DMS79 (cell line): Measurements from ENCODE around the gene KREMEN1.
"Not testable (repeated sequence)": the region's sequence is repeated elsewhere in the genome, so short reads cannot be mapped to it uniquely, and the experiment has no call there.

ENCODE experiments used
- DNase-seq: peaks from one replicate; lab custom pipeline; 2025; lab: John Stamatoyannopoulos, UW

KREMEN1 gene

DNA sequence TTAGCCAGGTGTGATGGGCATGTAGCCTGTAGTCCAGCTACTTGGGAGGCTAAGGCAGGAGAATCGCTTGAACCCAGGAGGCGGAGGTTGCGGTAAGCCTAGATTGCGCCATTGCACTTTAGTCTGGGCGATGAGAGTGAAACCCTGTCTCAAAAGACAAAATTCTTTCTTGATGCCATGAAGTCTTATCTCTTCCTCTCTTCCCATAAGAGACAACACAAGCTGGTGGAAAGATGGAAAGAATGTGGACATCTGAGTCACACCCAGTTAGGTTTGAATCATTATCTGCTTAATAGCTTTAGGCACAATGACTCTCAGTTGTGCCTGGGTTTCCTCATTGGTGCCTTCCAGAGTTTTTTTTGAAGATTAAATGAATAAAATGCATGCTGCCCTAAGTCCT, 35.3 kb downstream of the KREMEN1 start:
- DNase-seq, result no peak

DNA sequence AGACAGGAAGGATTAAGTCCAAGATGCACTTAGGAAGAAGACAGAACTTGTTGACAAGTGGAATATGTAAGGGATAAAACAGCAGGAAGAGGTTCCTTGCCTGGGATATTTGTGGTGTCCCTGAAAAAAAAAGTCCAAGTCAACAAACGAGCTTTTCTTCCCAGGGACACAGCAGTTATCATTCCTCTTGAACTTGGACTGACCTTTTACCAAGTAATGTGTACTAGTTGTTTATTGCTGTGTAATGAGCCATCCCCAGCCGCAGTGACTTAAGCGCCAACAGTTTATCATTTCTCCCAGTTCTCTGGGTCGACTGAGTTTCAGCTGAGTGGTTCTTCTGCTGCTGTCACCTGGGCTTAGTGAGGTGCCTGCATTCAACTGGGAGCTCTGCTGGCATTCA, 37.0 kb downstream of the KREMEN1 start:
- no peak for DNase-seq

DNA sequence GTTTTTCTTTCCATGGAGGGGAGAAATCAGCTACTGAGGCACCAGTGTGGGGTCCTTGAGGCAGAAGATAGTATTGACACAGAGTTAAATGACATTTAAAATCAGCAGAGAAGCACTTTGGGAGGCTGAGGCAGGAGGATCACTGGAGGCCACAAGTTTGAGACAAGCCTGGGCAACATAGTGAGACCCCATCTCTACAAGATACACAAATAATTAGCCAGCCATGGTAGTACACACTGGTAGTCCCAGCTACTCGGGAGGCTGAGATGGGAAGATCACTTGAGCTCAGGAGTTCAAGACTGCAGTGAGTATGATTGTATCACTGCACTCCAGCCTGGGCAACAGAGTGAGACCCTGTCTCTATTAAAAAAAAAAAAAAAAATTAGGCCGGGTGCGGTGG, 38.1 kb downstream of the KREMEN1 start:
- no peak for DNase-seq

DNA sequence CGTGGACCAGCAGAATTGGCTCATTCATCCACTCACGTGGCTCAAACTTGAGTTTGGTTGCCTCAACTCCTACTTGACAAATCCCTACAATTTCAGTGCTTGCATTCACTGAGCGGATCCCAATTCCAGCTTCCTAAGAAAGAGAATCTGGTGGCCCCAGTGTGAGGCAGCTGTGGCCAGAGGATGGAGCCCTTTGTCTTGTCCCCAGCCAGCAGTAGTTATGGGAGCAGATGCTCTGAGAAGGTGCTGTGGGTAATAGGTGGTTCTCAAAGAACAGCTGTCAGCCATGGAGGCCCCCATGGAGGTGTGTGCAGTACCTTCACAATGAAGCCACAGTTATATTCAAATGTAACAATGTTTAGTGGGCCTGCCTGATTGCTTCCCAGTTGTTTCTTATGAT, 39.3 kb downstream of the KREMEN1 start:
- DNase-seq, result no peak

DNA sequence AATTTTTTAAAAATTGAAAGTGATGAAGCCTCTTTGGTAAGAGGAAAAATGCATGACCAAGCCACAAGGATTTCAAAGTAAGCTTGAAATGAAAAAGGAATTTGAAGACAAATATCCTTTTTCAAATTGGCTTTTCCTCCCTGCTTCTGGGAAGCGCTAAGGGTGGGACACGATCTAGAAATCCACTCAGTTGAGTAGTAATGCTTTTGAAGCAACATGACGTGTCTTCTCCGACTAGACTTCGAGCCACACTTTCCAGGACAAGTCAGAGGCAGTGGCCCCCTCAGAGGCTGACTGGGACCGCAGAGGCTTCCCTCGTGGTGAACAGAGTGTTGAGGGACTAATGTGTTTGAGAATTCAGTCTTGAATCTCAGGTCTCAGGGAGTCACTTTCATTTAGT, 39.8 kb downstream of the KREMEN1 start:
- DNase-seq, result no peak

DNA sequence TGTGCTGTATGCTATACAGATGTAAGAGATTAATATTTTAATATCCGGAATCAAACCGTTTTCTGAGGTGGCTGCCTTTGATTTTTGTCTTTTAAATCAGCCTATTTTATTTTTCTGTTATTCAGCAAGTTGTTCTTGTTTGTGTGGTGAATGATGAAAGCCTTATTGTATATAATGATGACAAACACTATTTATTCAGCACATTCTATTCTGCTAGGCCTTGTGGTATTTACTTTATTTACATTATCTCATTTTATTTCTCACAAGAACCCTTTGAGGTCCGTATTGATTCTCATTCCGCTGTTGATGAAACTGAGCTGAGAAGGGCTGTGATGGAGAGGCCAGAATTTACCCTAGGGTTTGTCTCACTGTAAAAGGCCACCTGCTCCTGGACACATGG, 40.5 kb downstream of the KREMEN1 start:
- DNase-seq, result no peak

DNA sequence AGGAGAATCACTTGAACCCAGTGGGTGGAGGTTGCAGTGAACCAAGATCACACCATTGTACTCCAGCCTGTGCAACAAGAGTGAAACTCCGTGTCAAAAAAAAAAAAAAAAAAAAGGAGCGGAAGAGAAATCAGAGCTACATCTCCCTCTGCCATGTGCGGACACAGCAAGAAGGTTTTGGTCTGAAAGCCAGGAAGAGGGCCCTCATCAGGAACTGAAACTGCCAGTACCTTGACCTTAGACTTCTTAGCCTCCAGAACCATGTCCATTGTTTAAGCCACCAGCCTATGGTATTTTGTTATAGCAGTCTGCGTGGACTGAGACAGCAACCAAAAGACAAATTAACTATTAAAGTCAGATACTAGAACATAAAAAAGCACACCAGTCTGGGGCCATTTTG, 41.6 kb downstream of the KREMEN1 start:
- DNase-seq, result no peak

DNA sequence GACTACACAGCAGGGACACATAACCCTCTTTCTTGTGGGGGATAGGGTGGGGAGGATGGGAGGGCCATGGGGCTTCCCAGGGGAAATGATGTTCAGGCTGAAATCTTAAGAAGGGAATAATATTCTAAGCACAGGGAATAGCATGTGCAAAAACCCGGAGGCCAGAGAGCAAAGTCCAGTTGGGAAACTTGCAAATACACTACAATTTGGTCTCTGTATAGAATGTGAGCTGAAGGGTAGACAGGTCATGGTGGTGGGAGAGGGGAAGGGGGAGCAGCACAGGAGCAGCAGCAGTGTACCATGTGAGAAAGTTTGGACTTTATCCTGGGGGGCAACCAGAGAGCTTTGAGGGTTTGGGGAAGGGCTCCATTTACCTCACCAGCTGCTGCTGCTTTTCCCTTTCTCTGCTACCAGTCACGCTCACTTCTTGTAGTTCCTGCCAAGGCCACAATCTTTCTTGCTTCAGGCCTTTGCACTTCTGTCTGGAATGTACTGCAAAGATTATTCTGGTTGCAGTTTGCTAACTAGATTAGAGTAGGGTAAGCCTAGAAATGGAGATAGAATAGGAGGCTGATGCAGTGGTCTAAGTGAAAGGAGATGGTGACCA, 43.0 kb downstream of the KREMEN1 start:
- no peak for DNase-seq

DNA sequence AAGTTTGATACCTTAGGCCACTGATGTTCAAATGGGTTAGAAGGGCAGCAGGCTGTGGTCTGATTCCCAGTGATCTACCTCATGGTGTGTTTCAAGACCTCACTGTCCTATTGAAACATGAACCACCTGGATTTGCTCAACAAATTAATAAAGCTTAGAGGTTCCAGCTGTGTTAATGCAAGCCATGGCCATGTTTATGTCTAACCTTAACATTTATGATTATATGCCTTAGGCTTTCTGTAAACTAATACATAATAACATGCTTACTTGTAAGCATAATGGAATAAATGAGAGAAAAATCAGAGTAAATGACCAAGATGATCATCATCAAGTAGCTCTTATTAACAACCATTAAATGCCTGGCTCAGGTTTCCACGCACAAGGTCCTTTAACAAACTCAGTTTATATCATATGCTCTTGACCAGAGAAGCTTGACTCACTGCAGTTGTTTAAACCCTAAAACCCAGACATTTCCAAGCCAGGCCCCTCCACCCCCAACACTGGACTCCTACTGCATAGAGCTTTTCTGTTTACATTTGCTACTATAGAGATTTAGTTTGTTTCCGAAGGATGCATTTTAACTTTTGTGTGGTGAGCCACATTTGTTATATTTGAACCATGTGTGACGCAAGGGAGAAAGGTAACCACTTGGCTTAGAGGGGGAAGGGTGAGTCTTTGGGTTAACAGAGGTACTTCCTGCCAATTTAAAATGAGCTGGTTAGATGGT, 43.7 kb downstream of the KREMEN1 start:
- DNase-seq, result no peak

DNA sequence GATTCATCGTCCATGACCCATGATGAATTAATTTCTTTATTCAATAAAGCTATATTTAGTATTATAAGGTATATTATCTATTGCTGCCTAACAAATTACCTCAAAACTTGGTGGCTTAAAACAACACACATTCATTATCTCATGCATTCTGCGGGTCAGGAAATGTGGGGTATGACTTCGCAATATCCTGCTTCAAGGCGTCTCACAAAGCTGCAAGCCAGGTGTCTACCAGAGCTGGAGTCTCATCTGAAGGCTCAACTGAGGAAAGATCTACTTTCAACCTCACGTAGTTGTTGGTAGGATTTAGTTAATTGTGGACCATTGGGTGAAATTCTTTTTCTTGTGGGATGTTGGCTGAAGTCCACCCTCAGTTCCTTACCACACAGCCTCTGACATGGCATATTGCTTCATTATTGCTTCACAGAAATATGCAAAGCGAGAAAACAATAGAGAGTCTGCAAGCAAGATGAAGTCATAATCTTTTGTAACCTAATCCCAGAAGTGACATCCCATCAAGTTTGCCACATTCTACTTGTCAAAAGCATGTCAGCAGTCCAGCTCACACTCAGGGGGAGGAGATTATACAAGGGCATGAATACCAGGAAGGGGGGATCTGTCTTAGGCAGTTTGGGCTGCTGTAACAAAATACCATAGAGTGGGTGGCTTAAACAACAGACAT, 45.1 kb downstream of the KREMEN1 start:
- DNase-seq, result no peak

DNA sequence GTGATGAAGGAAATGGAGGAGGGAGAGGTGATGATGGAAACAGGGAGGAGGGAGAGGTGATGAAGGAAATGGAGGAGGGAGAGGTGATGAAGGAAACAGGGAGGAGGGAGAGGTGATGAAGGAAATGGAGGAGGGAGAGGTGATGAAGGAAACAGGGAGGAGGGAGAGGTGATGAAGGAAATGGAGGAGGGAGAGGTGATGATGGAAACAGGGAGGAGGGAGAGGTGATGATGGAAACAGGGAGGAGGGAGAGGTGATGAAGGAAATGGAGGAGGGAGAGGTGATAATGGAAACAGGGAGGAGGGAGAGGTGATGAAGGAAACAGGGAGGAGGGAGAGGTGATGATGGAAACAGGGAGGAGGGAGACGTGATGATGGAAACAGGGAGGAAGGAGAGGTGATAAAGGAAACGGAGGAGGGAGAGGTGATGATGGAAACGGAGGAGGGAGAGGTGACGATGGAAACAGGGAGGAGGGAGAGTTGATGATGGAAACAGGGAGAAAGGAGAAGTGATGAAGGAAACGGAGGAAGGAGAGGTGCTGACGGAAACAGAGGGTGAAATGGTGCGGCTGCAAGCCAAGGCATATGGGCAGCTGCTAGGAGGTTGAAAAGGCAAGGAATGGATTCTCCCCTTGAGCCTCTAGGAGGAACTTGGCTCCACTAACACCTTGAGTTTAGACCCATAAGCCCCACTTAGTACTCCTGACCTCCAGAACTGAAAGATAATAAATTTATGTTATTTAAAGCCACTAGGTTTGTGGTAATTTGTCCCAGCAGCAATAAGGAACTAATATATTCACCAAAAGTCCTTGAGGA, 47.5 kb downstream of the KREMEN1 start:
- not testable (repeated sequence) for DNase-seq

DNA sequence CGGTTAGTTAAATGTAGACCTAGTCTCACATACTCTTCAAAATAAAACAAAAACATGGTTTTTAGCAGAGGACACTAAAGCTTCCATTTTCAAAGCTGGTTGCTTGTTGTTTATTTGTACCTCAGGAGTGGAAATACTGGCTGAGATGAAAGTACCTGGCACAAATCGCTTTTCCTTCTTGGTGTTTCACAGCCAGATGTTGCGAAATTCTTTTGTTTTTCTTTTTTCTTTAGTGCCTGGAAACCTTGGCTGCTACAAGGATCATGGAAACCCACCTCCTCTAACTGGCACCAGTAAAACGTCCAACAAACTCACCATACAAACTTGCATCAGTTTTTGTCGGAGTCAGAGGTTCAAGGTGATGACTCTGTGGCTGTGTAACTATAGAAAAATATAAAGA, 48.3 kb downstream of the KREMEN1 start:
- no peak for DNase-seq

DNA sequence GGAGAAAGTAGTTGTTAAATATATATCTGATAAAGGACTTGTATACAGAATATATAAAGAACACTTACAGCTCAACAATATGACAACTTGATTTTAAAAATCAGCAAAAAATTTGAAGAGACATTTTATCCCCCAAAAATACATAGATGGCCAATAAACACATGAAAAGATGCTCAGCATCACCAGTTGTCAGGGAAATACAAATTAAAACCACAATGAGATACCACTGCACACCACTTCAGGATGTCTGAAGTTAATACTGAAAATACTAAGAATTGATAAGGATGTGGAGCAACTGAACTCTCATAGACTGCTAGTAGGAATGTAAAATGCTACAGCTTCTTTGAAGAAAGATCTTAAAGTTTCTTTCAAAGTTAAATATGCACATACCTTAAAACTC, 49.2 kb downstream of the KREMEN1 start:
- no peak for DNase-seq

DNA sequence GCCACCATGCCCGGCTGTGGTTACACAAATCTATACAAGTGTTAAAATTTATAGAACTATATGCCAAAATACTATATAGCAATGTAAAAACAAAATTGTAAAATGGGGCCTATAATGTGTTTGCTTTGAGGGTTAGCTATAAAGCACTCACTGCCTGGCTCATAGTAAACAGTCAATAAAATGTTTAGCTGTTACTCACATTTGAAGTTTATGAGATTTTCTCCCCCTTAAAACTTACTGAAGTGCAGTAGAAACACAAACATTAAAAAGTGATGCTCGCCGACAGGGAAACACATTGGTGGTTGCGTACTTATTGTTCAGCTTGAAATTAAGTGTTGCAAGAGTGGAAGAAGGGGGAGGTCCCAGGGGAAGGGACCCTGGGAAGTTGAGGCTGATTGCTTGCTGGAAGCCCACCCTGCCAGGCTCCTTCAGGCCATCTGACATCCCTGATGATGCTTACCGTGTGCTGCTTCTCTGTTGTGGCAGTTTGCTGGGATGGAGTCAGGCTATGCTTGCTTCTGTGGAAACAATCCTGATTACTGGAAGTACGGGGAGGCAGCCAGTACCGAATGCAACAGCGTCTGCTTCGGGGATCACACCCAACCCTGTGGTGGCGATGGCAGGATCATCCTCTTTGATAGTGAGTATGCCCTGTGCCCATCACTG, 52.1 kb downstream of the KREMEN1 start:
- no peak for DNase-seq

DNA sequence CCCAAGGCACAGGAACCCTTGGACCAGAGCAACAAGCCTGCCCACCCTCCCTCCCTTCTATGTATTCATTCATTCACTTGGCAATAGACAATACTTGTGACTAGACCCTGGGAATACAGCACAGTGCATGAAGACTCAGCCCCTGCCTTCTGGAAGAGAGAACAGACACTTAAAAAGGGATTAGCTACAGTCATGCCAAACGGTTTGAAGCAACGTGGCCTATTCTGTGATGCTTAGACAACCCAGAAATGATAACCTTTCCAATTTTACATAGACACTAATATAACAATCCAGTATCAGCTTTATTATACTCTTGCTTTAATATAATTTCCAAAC, 52.6 kb downstream of the KREMEN1 start:
- DNase-seq, result no peak

DNA sequence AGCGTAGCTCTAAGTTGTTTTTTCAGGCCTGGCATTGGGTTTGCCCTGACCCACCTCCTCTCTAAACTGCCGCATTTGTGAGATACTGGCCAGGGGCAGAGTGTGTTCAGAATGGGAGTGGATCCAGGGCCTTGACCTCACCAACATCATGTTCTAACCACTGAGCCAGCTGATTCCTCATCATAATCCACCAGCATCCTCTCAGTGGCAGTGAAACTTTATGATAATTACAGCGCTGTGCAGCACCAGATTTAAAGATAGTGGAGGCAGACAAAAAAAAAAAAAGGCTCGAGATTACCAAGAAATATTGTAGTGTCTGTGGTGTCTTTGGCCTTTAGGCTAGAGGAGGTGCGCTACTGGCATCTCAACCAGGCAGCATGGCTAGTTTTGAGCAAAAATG, 53.0 kb downstream of the KREMEN1 start:
- no peak for DNase-seq

DNA sequence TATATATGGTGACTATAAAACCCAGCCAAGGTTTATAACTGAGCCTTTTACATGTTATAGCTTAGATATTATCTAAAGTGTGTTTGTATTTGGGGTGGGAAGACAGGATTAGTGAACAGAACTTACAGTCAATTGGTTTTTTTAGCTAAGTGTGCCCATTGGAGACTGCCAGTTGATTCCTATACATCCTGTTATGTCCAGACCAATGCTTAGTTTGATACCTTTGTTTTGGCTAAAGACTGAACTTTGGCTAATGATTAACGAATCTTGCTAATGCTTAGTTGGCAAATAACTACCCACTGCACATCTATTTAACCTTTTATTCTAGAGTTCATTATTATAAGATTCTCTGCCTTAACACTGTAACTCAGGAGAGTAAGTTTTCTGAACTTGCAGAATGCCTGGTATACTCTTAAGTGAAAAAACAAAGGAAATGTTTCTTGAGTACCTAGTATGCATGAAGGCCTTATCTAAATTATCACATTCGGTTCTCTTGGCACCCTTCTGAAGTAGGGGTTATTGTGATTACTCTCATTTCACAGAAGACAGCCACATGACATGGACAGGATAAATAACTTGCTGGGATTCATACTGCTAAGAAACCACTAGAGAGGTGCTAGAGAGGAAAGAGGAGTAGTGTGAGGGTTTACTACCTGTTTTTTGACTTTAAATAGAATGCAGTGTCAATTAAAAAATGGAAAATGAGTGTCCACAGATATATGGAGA, 54.0 kb downstream of the KREMEN1 start:
- DNase-seq, result no peak

DNA sequence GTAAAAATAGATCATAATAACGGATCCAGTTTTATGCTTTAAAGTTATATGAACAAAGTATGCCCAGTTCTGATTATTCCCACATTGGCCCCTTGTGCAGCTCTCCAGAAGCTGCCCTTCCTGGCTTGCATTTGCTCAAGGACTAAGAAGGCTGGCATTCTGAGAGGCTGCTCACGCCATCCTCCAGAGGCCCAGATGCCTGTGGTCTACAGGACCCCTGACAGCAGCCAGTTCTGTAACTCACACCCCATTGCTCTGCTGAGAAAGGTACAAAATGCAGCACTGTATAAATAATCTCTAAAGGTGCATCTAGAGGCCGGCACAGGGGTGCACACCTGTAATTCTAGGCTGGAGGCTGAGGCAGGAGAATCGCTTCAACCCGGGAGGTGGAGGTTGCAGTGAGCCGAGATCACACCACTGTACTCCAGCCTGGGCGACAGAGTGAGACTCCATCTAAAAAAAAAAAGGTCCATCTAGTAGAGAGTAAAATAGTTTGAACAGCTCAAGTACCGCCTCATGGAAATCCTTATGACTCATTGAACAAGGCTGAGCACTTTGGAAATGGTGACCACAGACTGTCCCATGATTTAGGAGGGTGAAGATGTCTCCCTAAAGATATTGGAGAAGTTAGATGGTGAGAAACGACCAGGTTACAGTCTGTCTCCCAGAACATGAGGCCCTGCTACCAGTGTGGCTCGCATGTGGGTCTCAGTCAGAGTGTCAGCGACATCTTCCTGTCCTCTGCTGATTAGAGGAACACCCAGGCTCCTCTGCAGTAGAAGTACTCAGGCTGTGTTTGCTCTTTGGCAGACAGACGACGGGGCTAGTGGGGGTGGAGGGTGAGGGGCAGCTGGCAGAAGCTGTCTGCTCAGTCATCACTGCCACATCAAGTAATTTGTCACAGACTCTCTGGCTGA, 56.3 kb downstream of the KREMEN1 start:
- DNase-seq, result no peak

DNA sequence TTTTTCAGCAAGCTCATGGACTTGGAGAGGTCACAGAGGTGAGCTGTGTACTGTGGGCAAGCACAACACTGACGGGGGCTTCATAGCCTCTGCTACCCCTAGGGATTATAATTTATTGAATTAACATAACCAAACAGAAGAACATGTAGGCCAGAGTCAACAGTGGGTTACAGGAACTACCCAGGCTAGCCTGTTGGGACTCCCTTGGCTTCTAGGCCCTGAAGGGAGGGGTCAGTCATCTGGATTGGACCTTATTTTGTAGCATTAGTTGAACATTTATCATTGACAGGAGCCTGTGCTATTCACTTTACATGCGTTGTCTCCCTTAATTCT, 56.9 kb downstream of the KREMEN1 start:
- no peak for DNase-seq

DNA sequence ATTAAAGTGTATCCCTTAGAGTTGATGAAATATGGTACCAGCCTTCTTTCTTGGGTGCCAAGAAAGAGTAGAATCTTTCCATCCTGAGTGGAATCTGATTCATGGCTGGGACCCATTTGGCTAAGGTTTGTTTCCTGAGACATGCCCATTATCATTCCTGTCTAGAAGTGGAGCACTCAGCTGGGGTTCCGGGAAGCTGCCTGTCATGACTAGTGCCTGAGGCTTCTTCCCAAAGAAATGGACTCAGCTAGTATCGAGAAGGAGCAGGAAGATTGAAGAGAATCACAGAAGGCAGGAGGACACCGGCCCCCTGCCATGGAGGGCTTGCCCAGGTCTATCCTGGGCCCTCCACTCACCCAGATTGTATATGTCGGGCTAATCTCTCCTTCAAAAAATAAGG, 57.6 kb downstream of the KREMEN1 start:
- DNase-seq, result no peak
